Left lung (tissue), 14 donors: ENCODE measurements around the gene SRPK3. TPM values are rescaled to one million over a fixed set of nuclear protein-coding genes. Genes with fewer than 3 reads are reported as not detected.

Source experiments
- ATAC-seq: fragments of 200-7000 bp; cut with Tn5 transposase; one replicate; pipeline ENCODE4 v1.9.1; 2020; ENCODE audit warnings: moderate library complexity
- DNase-seq, 4 donors: peaks; one replicate each; pipeline ENCODE4 v3.0.0-alpha.2; 2013 to 2020
- H3K27ac ChIP-seq, 2 donors: fragments of 200-600 bp; sonication (generic) in 1 of 2; one replicate each; pipeline versions ENCODE4 v1.5.0 to v1.8.0; 2020 to 2021
- H3K27me3 ChIP-seq, 2 donors: fragments of 200-600 bp; sonication (generic) in 1 of 2; one replicate each; pipeline versions ENCODE4 v1.5.0 to v1.8.0; 2020 to 2021
- H3K36me3 ChIP-seq, 2 donors: fragments of 200-600 bp; sonication (generic) in 1 of 2; one replicate each; pipeline versions ENCODE4 v1.5.0 to v1.8.0; 2020 to 2021
- H3K4me1 ChIP-seq, 2 donors: fragments of 200-600 bp; one replicate each; pipeline ENCODE4 v1.8.0; 2021
- H3K4me3 ChIP-seq, 2 donors: fragments of 200-600 bp; sonication (generic) in 1 of 2; one replicate each; pipeline versions ENCODE4 v1.5.0 to v1.8.0; 2020 to 2021; ENCODE audit warnings: mild to moderate bottlenecking in 1 of 2
- H3K9me3 ChIP-seq, 2 donors: fragments of 200-600 bp; sonication (generic) in 1 of 2; one replicate each; pipeline versions ENCODE4 v1.5.0 to v1.8.0; 2020 to 2021
- intact Hi-C, 2 donors: fragments of 100-400 bp; cut with DNase I; formaldehyde crosslinking; loops; one replicate each; pipeline versions ENCODE4 v1.11.2 to v1.14.2; 2022
- long read RNA-seq, 12 donors: library from polyadenylated mRNA in 2 of 12; unstranded in 2 of 12; transcript quantifications; one replicate each; pipeline ENCODE4 v2.0.0 and lab custom pipeline, GENCODE V29; 2019 to 2026
- polyA plus RNA-seq, 6 donors: library from polyadenylated mRNA; unstranded; fragments of 120-200 nt; gene quantifications; one replicate each; pipeline ENCODE4 v1.2.1, GENCODE V29; 2013; ENCODE audit not compliant: insufficient read length in 6 of 6
- total RNA-seq, 2 donors: library from RNA; stranded (reverse); fragmentation: NEBNext Ultra II Directional; extraction: Animal tissue kit (Norgen Biotek cat#: 25700); gene quantifications; one replicate each; pipeline ENCODE4 v1.2.1, GENCODE V29; 2021
- TF ChIP-seq, protein P1 (sequence below), 2 donors: fragments of 200-600 bp; sonication (generic) in 1 of 2; IDR thresholded peaks; one replicate each; pipeline versions ENCODE4 v1.5.0 to v1.8.0; 2021; ENCODE audit warnings: antibody characterized with exemption in 2 of 2
- donor health status: DM: no; HTN: yes; CAD: no.
- donor health status: DM: no; HTN: no; CAD: no.

The SRPK3 gene, protein sequence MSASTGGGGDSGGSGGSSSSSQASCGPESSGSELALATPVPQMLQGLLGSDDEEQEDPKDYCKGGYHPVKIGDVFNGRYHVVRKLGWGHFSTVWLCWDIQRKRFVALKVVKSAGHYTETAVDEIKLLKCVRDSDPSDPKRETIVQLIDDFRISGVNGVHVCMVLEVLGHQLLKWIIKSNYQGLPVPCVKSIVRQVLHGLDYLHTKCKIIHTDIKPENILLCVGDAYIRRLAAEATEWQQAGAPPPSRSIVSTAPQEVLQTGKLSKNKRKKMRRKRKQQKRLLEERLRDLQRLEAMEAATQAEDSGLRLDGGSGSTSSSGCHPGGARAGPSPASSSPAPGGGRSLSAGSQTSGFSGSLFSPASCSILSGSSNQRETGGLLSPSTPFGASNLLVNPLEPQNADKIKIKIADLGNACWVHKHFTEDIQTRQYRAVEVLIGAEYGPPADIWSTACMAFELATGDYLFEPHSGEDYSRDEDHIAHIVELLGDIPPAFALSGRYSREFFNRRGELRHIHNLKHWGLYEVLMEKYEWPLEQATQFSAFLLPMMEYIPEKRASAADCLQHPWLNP
- total RNA-seq (under 1 TPM; 0.55 to 0.60 TPM), polyA plus RNA-seq (1 to 10 TPM in 4 of 6 donors, under 1 TPM in 2; 0.70 to 1.7 (median 1.3) TPM)
- long read RNA-seq, donor 1, result 0 reads
- long read RNA-seq, donor 2, result 0 reads
- long read RNA-seq, donor 3, result 0 reads
- long read RNA-seq, donor 4, result 0 reads
- long read RNA-seq, donor 5, result 0 reads
- long read RNA-seq, donor 6, result 0 reads
- long read RNA-seq, donor 7, result 0 reads
- long read RNA-seq, donor 8, result 0 reads
- long read RNA-seq, donor 9, result 0 reads
- long read RNA-seq, donor 10, result 0 reads
- long read RNA-seq, donor 11, result 0 reads
- long read RNA-seq, donor 12, partial matches to known transcripts, result 0 of 1 reads
- long read RNA-seq, donor 12, other reads (novel, unspliced or antisense), result 0 of 1 reads

DNA sequence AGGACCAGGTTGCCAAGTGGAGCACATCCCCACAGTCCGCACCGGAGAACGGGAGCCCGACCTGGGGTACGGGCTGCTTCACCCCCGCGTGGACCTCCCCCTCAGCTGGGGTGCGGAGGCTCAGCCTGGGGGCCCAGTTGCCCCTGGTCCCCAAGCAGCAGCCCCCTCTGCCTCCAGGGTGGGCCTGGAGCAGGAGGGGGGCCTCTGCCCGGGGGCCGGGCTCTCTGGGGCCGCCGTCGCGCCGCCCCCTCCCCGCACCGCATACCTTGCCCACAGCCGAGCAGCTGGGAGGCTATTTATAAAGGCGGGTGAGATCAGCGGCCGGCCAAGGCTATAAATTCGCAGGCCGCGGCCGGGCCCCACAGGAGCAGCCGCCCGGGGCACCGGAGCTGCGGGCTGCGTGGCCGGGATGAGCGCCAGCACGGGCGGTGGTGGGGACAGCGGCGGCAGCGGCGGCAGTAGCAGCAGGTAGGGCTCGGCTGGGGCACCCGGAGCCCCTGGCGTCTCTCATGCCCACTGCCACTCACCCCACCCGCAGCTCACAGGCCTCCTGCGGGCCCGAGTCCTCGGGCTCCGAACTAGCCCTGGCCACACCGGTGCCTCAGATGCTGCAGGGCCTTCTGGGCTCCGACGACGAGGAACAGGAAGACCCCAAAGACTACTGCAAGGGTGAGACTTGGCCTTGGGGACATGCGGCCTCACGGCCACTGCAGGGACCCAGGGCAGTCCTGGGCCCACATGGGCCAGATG, at the start of gene SRPK3:
Gene SRPK3, plus strand, starts transcription at position 364 of the 750 bp plus-strand sequence. Its CDS starts 46 bp downstream, at position 410.
- Histone ChIP-seq H3K4me3 (no peak within 1 kb of the TSS), H3K27ac (no peak within 1 kb of the TSS), H3K27me3 (peaks cover 0 to 37% of the 10 kb centered on the region in 2 donors), H3K9me3 (no peaks in the 10 kb centered on the region), H3K36me3 (peaks cover 0 to 26% of the 10 kb centered on the region in 2 donors), H3K4me1 (no peaks in the 10 kb centered on the region)
- TF ChIP-seq, protein P1, sequence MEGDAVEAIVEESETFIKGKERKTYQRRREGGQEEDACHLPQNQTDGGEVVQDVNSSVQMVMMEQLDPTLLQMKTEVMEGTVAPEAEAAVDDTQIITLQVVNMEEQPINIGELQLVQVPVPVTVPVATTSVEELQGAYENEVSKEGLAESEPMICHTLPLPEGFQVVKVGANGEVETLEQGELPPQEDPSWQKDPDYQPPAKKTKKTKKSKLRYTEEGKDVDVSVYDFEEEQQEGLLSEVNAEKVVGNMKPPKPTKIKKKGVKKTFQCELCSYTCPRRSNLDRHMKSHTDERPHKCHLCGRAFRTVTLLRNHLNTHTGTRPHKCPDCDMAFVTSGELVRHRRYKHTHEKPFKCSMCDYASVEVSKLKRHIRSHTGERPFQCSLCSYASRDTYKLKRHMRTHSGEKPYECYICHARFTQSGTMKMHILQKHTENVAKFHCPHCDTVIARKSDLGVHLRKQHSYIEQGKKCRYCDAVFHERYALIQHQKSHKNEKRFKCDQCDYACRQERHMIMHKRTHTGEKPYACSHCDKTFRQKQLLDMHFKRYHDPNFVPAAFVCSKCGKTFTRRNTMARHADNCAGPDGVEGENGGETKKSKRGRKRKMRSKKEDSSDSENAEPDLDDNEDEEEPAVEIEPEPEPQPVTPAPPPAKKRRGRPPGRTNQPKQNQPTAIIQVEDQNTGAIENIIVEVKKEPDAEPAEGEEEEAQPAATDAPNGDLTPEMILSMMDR (IDR thresholded peaks at IDR 0.05), result no peak
- ATAC-seq, result no peak
- intact Hi-C loops, result no loop called here
- DNase-seq, result no peak

DNA sequence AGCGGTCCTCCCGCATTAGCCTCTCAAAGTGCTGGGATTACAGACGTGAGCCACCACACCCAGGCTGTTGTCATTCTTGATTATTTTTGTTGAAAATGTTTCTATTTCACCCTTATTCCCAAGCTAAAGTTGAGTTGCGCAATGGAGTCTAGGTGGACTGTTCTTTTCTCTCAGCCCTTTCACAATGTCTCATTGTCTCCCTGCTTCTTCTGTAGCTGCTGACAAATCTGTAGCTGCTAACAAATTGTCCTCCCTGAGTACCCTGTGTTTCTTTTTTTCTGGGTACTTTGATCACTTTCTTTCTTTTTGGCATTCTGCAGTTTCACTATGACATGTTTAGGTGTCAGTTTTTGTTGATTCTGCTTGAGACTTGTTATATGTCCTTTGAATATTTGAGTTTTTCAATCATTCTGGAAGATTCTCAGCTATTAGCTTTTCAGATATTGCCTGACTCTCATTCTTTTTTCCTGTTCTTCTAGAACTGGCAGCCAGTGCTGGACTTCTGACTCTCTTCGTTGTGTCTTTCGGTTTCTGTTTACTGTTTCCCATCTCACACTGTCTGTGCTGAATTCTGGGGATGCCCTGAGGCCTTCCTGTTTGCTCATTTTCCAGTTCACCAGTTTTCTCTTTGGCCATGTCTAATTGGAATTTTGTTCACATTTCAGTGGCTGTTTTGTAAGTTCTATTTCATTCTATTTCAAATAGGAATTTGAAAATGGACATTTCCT, 49.6 kb upstream of the SRPK3 start:
- H3K4me1 ChIP-seq, result peaks cover 9 to 27% of the 10 kb centered on the region in 2 donors
- ATAC-seq, result no peak
- H3K36me3 ChIP-seq, result peaks cover 0 to 8% of the 10 kb centered on the region in 2 donors

DNA sequence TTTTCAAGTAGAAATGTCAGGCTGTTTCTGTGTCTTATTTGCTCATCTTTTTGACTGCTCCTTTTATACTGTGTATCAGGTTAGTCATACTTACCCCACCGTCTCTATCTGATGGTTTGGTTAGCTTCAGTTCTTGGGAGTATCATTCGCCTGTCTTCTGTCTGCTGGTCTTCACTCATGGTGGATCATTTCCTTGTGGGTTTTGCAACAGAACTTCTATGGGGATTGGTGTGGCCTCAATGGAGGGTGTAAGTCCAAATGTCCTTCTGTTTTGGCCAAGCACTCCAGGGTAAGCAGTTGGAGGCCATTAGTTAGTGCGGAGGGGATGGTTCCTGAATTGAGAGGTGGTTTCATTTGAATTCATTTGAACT, 49.0 kb upstream of the SRPK3 start:
- Histone ChIP-seq H3K4me3 (no peak overlapping the region), H3K27me3 (no peaks in the 10 kb centered on the region), H3K4me1 (peaks cover 9 to 22% of the 10 kb centered on the region in 2 donors), H3K27ac (peak overlapping the region in 1 of 2 donors; percentile 50), H3K36me3 (peaks cover 0 to 14% of the 10 kb centered on the region in 2 donors), H3K9me3 (no peaks in the 10 kb centered on the region)
- TF ChIP-seq, protein P1 (IDR thresholded peaks at IDR 0.05), result no peak
- no peak for DNase-seq
- intact Hi-C loops, result no loop called here
- ATAC-seq, result no peak

More for the DNA sequence above, 49.6 kb upstream of the SRPK3 start:
- no peak for DNase-seq
- intact Hi-C loops, result no loop called here
- Histone ChIP-seq H3K27me3 (no peaks in the 10 kb centered on the region), H3K27ac (no peak overlapping the region), H3K4me3 (no peak overlapping the region), H3K9me3 (no peaks in the 10 kb centered on the region)
- TF ChIP-seq, protein P1 (IDR thresholded peaks at IDR 0.05), result no peak

DNA sequence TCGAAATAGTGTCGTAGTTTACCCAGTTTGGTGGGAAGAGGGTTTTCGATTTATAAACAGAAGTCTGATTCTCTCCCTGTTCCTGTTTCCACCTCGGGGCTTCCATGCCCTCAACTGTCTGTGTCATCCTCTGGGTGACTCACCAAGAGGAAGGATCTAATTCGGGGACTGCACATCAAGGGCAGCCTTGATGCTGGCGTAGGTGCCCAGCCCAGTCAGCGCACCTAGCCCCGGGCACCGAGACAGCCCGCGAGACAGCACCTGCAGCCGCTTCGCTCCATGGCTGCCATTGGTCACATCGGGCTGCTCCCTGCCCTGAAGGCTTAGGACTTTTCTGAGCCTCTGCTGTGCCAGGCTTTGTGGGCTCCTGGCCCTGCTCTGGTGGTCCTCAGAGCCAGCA, 48.4 kb upstream of the SRPK3 start:
- TF ChIP-seq, protein P1 (IDR thresholded peaks at IDR 0.05), result no peak
- DNase-seq (no peak), ATAC-seq (peak; percentile 27)
- Histone ChIP-seq H3K27ac (peak overlapping the region in 1 of 2 donors; percentile 50), H3K36me3 (peaks cover 0 to 19% of the 10 kb centered on the region in 2 donors), H3K4me1 (peaks cover 5 to 16% of the 10 kb centered on the region in 2 donors), H3K27me3 (no peaks in the 10 kb centered on the region), H3K4me3 (no peak overlapping the region), H3K9me3 (no peaks in the 10 kb centered on the region)
- intact Hi-C loops, result no loop called here
